ENCODE data around the gene TRPM2. TPM values are rescaled to one million over a fixed set of nuclear protein-coding genes. Genes with fewer than 3 reads are reported as not detected.
"Not testable (repeated sequence)": the region's sequence is repeated elsewhere in the genome, so short reads cannot be mapped to it uniquely, and the experiment has no call there.

The TRPM2 gene
- total RNA-seq, 1 experiment from 2014 or later, result 5.7 TPM

- no peak for DNase-seq (ENCODE audit: extremely low read depth, low read depth)
Measured at GRCh38 chr21:44475266-44475845, 121.9 kb downstream of the TRPM2 start.

GRCh38 chr21:44477131-44477530 is 123.7 kb downstream of the TRPM2 start:
- DNase-seq (ENCODE audit: extremely low read depth, low read depth), result no peak

- DNase-seq (ENCODE audit: extremely low read depth, low read depth), result no peak
Measured at GRCh38 chr21:44477712-44478111, 124.3 kb downstream of the TRPM2 start.

- DNase-seq (ENCODE audit: extremely low read depth, low read depth), result no peak
Measured at GRCh38 chr21:44478124-44478800, 124.8 kb downstream of the TRPM2 start.

- DNase-seq (ENCODE audit: extremely low read depth, low read depth), result no peak
Measured at GRCh38 chr21:44478801-44479167, 125.4 kb downstream of the TRPM2 start.

GRCh38 chr21:44479556-44480199 is 126.3 kb downstream of the TRPM2 start:
- DNase-seq (ENCODE audit: extremely low read depth, low read depth), result not testable (repeated sequence)

GRCh38 chr21:44480200-44481053 is 127.0 kb downstream of the TRPM2 start:
- DNase-seq (ENCODE audit: extremely low read depth, low read depth), result no peak

GRCh38 chr21:44482581-44483287 is 129.3 kb downstream of the TRPM2 start:
- no peak for DNase-seq (ENCODE audit: extremely low read depth, low read depth)

GRCh38 chr21:44483288-44484237 is 130.1 kb downstream of the TRPM2 start:
- no peak for DNase-seq (ENCODE audit: extremely low read depth, low read depth)

GRCh38 chr21:44484498-44485253 is 131.3 kb downstream of the TRPM2 start:
- DNase-seq (ENCODE audit: extremely low read depth, low read depth), result no peak

- DNase-seq (ENCODE audit: extremely low read depth, low read depth), result peak; percentile 11
Measured at GRCh38 chr21:44485254-44485793, 131.9 kb downstream of the TRPM2 start.

- DNase-seq (ENCODE audit: extremely low read depth, low read depth), result no peak
Measured at GRCh38 chr21:44485796-44486195, 132.4 kb downstream of the TRPM2 start.

- DNase-seq (ENCODE audit: extremely low read depth, low read depth), result no peak
Measured at GRCh38 chr21:44486302-44486701, 132.9 kb downstream of the TRPM2 start.

- no peak for DNase-seq (ENCODE audit: extremely low read depth, low read depth)
Measured at GRCh38 chr21:44487831-44488230, 134.4 kb downstream of the TRPM2 start.

GRCh38 chr21:44489962-44490361 is 136.5 kb downstream of the TRPM2 start:
- DNase-seq (ENCODE audit: extremely low read depth, low read depth), result no peak

- no peak for DNase-seq (ENCODE audit: extremely low read depth, low read depth)
Measured at GRCh38 chr21:44490405-44490804, 137.0 kb downstream of the TRPM2 start.

GRCh38 chr21:44490816-44491215 is 137.4 kb downstream of the TRPM2 start:
- no peak for DNase-seq (ENCODE audit: extremely low read depth, low read depth)

Data from NCI-H460 (cell line).